HG02798 (cell line): ENCODE results near the gene IDUA.

Source experiments
- ATAC-seq: cut with Tn5 transposase; IDR thresholded peaks from one replicate; pipeline ENCODE4 v1.9.1; 2021; ENCODE audit warnings: mild to moderate bottlenecking; ENCODE audit not compliant: unreplicated experiment, poor library complexity

IDUA gene

GRCh38 chr4:985123-985830 lies 1.6 kb upstream of the IDUA start:
- no peak for ATAC-seq

GRCh38 chr4:986428-986878 lies 391 bp upstream of the IDUA start:
- peak; percentile 5 for ATAC-seq

- ATAC-seq = no peak
Measured at GRCh38 chr4:987624-988513, 1.0 kb downstream of the IDUA start.

DNA sequence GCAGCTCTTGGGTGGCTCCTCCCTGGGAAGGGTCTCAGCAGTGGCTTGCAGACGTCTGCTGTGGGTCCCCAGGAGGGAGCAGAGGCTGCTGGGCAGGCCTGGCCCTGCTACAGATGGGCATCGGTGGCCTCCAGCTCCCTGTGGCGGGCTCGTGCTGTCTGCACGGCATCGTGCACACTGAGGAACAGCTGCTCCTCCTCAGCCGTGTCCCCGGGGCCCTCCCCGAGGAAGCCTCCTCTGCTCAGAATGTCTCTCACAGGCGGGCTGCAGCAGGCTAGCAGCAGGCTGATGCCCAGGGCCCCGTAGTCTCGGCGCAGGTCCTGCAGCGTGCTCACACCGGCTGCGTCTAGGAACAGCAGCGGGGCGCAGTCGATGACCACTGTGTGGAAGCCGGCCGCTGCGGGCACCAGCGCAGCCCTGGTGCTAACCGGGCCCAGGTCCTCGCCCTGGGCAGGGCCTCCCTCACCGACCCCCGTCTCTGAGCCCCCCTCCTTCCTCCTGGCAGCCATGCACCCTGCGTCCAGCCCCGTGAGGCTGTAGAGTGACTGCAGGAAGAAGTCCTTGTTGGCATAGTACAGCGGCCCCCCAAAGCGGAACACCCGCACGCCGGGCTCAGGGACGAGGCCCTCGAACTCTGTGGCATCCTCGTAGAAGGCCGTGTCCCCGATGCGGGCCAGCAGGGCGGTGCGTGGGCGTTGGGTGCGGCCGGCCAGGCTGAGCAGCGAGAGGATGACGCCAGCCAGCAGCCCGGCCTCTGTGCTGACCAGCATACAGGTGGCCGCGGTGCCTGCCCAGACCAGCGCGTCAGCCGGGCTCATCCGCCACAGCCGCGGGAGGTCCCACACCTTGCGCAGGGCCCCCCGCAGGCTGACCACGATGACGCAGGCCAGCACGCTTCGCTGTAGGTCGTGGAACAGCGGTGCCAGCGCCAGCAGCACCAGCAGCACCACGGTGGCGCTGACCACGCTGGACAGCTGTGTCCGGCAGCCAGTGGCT lies 2.2 kb downstream of the IDUA start:
- ATAC-seq = no peak

GRCh38 chr4:989722-990471 lies 3.1 kb downstream of the IDUA start:
- ATAC-seq = no peak

DNA sequence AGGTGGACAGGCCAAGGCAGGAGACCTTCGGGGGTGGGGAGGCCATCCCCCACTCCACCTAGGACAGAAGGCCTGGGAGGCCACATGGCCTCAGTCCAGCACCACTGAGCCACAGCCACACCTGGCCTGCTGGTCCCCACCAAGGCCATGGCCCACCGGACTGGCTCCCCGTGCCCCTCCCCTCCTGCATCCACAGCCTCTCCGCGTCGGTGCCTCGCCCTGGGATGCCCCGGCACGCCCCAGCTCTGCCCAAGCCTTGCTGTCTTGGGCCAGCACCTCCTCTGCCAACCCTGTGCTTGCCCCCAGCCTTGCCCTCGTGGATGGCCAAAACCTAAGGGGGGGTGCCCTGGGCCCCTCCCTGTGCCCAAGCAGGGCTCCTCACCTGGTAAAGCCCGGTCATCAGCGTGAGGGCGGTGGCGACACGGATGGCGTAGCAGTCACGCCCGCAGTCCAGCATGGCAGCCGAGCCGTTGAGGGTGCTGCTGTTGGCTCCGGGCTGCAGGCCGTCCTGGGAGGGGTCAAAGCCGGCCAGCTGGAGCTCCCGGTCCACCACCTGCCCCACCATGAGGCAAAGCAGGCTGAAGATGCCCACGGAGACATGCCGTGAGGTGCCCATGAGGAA lies 4.0 kb downstream of the IDUA start:
- ATAC-seq = no peak

DNA sequence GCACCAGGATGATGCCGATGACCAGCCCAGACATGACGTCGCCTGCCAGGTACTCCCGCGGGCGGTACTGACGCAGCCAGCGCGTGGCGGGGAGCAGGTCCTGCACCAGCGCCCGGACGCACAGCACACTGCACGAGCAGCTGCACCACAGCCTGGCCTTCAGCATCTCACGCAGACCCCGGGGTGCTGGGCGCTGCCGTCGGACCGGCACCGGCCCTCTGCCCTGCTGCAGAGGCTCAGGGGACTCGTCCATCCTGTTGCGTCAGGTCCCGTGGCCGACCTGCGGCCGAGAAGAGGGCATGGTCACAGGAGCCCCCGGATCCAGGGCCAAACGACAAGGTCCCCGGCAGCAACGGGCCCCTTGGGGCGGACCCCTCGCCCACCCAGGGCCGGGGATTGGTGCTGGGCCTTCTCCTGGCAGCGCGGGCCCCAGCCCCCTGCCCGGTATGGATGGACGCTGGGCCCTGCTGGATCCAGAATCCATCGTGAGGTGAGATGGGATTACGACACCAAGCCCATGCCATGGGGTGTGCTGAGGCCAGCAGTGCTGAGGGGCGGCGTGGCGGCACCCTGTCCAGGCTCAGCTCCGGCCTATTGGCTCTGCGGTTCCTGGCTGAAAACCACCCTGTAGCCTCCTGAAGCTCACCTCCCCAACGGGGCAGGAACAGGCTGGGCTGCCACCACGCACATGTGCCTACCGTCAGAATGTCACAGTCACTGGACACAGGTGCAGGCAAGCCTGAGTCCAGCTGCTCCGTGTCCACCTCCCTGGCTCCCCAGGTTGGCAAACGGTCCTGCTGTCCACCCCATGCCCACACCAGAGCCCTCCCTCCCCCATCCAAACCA lies 4.8 kb downstream of the IDUA start:
- no peak for ATAC-seq

DNA sequence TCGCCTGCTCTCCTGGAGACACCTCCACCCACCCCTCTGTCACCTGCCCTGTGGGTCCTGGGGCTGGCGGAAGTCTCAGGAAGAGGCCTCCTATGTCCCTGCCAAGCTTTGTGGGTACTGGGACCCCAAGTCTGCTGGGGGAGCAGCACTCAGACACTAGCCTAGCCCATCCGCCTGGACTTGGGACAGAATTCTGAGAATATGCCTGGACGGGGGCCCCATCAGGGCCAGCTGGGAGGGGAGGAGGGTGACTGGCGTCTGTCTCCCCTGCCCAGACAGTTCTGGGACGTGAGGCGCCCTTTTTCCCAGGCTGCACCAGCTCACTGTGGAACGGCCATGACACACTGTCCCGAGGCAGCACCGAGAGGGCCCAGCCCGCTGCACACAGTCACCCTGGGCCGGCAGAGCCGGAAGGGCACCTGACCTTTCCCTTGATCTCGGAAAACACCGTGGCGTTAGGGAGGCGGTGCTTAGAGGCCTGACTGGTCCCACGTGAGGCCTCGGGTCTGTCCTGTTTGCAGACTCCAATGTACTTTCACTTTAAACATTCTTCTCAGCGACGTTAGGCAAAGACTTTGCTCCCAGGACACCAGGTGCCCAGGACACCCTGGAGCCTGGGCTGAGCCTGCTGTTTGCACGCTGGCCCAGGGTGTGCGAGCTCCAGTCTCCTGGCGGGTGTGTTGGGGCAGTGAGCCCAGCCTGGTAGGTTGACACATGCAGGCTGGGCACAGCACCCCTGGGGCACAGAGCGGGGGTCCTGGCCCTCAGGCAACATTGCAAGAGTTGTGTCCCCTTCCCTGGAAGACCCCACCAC lies 5.7 kb downstream of the IDUA start:
- ATAC-seq = no peak

GRCh38 chr4:993111-994029 lies 6.5 kb downstream of the IDUA start, which contains the start of gene SLC26A1:
SLC26A1 (minus strand) TSS chr4:993404; CDS start chr4:991703, 1,701 bp downstream.
- no peak for ATAC-seq

DNA sequence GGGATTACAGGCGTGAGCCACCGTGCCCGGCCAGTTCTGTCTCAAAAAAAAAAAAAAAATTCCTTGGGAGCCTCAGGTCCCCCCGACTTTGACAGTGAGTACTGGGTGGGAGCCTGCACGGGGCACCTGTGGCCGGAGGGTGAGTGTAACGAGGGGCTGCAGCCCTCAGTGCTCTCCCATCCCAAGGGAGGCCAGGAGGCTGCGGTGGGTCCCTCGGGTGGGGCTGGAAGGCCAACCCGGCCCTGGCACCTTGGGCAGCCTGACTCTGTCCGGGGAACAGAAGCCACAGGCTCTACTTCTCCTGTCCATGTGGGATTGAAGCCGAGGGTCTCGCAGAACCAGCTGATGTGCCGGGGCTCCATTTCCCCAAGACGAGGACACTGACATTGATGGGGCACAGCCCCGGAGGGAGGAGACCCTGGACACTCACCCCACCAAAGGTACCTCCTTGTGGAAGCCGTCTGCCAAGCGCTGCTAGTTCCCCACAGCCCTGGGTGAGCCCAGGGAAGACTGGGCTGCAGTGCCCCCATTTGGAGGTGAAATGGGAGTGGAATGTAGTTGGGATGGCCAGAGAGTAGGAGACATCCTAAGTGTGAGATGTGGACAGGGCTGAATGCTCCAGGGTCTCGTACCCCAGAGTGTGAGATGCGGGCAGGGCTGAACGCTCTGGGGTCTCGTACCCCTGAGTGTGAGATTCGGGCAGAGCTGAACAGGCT lies 8.6 kb downstream of the IDUA start:
- no peak for ATAC-seq

DNA sequence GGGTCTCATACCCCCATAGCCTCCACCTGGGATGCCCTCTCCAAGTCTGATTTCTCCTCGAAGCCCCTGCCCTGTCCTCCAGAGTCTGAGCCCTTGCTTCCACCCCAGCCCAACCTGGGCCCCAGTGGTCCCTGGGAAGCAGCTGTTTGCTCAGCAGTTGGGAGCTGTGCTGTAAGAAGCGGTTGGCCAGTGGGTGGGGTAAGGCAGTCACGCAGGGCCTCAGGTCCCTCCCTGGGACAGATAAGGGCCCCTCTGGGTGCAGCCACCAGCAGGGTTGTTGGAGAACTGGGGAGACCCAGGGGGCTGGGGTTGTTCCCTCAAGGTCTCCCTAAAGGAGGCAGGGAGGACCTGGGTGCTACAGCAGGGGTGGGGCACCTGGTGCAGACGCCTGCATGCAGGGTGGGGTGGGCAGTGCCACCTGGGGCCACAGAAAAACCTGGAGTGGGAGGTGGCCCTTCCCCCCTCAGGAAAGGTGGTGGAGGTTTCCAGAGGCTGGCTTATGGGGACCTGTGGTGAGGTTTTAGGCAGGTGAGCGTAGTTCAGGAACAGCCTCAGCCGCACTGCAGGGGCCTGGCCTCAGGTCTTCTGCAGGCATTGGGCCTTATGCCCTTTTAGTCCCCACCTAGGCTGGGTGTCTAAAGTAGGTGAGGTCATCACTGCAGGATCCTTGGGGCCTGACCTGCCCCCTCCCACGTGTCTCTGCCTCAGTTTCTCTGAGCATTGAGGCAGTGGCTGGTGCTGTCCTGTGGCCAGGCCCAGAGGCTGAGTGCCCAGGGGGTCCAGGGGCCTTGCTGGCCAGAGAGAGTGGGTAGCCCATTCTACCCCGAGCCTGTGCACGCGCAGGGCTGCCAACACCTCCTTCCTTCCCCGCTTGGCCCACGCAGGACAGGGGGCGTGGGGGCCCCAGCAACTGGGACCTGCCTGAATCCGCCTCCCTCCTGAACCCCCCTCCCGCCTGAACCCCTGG lies 9.5 kb downstream of the IDUA start:
- ATAC-seq = no peak

- no peak for ATAC-seq
Measured at GRCh38 chr4:996997-997374, 10.1 kb downstream of the IDUA start.

DNA sequence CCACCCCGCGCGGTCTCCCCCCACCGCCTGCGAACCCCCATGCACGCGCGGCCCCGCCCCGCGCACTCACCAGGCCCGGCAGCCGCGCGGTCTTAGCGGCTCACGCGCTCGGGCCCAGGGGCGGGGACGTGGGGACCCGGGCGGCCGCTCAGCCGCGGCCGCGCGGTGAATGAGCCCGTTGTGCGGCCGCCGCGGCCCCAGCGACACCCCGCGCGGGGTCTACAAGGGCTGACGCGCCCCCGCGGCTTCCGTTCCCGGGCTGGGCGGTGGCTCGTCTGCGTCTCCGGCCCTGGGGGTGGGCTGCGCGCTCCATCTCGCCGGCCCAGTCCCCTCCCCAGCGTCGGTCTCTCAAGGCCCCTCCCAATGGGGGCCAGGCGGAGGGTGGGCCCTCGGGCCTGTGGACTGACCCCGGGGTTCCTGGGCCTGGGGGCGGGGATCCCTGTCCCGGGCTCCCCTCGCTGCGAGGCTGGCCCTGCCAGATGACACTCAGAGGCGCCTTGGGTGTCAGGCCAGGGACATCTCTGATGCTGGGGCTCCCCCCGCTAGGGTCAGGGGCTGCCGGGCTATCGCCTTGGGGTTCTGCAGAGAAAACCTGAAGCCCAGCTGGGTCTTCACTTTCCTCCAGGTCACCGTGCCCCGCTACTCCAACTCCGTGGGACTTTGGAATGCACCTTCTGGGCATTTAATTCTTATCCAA lies 10.7 kb downstream of the IDUA start:
- ATAC-seq = no peak

DNA sequence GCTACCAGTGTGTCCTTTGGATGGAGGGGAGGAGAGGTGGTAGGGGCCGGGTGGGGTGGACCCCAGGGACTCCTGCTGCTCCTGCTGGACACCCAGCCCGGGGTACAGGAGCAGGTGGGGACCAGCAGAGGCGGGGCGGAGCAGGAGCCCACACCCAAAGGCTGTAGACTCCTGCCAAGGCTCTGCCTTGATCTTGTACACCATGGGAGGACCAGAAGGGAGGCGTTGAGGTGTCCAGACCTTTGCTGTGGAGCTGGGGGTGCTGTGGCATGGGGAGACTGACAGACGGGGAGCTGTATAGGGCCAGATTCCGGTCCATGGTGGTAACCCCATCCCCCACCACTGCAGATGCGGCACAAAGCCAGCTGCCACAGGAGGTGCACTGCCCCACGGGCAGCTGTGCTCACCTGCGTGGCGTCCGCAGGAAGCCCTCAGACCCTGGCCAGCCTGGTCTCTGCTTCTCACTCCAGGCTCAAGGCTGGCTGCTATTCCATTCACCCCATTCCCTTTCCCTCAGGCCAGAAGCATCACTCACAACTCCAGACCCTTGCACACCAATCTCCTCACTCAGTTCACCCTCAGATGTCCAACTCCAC lies 11.3 kb downstream of the IDUA start:
- no peak for ATAC-seq
